22Rv1 (cell line): ENCODE results near the gene SLC5A11.

Source experiments
- H3K27ac ChIP-seq: fragments of 450-650 bp; 2 replicates; pipeline ENCODE4 v1.5.1; 2017
- ZFX ChIP-seq: fragments of 450-650 bp; IDR thresholded peaks from 2 replicates; pipeline ENCODE4 v1.6.1; 2017; ENCODE audit warnings: antibody characterized with exemption, borderline replicate concordance
- TF ChIP-seq, protein P1 (sequence below): fragments of 450-650 bp; IDR thresholded peaks from 2 replicates; pipeline ENCODE4 v1.5.1; 2017; ENCODE audit warnings: mild to moderate bottlenecking

The SLC5A11 gene

DNA sequence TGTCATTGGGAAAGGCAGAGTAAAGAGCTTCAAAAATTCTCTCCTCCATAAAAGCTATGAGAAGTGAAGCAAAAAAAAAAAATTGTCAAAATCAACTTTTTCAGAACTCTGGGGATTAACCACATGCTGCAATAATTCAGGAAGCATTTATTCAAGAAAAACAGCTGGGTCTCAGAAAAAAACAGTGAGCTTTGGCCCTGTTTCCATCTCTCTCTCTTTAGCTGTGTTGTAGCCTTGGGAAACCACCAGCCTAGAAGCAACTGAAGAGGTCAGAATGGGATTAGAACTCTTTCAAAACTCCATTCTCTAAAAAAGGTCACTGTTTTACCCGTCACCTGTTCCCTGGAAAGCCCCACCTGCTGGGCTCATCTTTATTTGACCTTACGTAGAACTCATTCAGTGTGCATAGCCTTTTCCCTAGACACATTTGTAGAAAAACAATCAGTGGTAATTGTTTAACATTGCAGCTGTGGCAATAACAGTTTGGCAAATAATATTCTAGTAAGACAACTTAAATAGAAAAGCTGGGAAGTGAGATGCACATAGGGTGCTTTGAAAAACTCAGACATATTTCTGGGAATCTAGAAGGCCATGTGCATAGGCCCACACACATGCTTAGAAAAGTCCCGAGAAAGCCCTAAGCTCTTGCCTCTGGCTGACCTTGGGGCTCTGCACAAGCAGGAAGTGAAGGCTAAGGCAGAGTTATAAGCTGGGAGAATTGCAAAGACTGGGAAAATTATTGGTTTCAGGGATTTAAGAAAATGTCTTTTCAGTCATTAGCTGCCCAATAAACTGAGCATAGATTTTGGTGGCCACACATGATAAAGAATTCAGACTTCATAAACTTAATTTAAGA, 18.0 kb downstream of the SLC5A11 start:
- no peak overlapping the region for H3K27ac ChIP-seq
- TF ChIP-seq, protein P1, sequence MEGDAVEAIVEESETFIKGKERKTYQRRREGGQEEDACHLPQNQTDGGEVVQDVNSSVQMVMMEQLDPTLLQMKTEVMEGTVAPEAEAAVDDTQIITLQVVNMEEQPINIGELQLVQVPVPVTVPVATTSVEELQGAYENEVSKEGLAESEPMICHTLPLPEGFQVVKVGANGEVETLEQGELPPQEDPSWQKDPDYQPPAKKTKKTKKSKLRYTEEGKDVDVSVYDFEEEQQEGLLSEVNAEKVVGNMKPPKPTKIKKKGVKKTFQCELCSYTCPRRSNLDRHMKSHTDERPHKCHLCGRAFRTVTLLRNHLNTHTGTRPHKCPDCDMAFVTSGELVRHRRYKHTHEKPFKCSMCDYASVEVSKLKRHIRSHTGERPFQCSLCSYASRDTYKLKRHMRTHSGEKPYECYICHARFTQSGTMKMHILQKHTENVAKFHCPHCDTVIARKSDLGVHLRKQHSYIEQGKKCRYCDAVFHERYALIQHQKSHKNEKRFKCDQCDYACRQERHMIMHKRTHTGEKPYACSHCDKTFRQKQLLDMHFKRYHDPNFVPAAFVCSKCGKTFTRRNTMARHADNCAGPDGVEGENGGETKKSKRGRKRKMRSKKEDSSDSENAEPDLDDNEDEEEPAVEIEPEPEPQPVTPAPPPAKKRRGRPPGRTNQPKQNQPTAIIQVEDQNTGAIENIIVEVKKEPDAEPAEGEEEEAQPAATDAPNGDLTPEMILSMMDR: no peak
- no peak for TF ChIP-seq ZFX

DNA sequence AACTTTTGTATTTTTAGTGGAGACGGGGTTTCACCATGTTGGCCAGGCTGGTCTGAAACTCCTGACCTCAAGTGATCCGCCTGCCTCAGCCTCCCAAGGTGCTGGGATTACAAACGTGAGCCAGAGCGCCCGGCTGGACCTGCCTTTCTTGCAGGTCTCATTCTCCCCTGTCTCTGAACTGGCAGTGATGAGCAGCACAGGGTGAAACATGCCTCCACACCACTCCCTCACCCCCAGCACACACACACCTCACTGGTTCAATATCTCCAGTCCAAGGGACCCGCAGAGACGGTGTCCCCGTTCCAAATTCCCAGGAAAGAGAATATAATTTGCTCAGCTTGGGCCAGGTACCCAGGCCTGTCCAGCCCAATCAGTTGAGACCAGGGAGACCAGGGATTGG, 23.3 kb downstream of the SLC5A11 start:
- TF ChIP-seq, protein P1: no peak
- no peak for TF ChIP-seq ZFX
- no peak overlapping the region for H3K27ac ChIP-seq

DNA sequence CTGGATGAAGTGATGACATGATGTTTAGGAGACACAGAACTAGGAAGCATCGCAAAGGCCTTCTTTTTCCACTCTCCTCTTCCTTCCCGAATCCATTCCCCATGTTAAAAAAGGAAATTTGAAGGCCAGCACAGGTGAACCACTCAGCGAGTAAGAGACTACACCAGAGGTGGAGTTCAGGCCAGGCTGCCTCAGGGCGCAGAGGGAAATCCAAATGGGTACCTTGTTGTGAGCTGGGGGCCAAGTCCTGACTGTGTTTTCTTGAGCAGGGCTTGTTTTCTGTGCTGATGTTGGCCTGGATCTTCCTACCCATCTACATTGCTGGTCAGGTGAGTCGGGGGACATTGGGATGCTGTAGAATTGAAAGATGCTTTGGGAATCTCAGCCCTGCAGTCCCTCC, 26.1 kb downstream of the SLC5A11 start:
- TF ChIP-seq, protein P1: no peak
- no peak for TF ChIP-seq ZFX
- no peak overlapping the region for H3K27ac ChIP-seq

DNA sequence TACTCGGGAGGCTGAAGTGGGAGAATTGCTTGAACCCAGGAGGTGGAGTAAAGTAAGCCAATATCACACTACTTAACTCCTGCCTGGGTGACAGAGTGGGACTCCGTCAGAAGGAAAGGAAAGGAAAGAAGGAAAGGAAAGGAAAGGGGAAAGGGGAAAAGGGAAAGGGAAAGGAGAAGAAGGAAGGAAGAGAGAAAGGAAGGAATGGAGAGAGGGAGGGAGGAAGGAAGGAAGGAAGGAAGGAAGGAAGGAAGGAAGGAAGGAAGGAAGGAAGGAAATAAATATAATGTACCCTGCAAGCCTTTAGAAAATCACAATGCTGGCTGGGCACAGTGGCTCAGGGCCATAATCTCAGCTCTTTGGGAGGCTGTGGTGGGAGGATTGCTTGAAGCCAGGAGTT, 27.3 kb downstream of the SLC5A11 start:
- TF ChIP-seq, protein P1: no peak
- H3K27ac ChIP-seq: no peak overlapping the region

DNA sequence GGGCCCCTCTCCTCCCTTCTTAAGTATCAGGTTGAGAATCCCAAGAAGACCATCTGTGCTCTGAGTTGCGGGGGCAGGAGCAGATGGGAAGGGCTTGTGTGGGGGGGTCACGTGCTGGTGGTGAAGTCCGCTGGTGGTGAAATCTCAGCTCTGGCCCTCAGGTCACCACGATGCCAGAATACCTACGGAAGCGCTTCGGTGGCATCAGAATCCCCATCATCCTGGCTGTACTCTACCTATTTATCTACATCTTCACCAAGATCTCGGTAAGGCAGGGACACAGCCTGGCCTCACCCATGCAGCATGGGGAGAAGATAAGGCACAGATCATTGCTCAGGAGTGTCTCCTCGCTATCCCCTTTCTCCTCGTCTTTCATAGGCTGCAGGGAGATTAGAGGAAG, 29.7 kb downstream of the SLC5A11 start:
- TF ChIP-seq, protein P1: no peak
- TF ChIP-seq ZFX: no peak
- H3K27ac ChIP-seq: no peak overlapping the region

DNA sequence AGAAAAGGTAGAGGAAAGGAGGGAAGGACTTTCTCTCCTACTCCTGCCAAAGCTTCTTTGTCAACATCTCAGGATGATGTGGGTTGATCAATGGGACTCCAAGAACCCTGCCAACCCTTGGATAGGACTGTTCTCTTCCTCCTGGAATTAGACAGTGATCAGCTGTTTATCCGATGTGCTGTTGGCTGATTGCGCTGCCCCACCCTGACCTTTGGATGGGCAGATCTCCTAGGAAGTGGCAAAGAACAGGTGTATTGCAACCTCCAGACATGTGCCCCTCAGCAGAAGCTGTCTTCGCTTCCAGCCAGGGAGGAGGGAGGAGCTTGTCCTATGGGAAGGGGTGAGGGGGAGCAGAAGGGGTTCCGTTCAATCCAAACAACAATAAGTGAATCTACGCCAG, 30.5 kb downstream of the SLC5A11 start:
- no peak overlapping the region for H3K27ac ChIP-seq
- TF ChIP-seq, protein P1: no peak
- TF ChIP-seq ZFX: no peak

DNA sequence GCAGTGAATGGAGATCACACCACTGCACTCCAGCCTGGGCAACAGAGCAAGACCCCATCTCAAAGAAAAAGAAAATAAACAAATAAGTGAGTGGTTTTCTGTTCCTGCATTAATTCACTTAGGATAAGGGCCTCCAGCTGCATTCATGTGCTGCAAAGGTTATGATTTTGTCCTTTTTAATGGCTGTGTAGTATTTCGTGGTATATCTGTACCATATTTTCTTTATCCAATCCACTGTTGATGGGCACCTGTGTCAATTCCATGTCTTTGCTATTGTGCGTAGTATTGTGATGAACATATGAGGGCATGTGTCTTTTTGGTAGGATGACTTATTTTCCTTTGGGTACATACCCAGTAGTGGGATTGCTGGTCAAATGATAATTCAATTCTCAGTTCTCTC, 33.9 kb downstream of the SLC5A11 start:
- TF ChIP-seq ZFX: no peak
- TF ChIP-seq, protein P1: no peak

More for the DNA sequence above, 33.9 kb downstream of the SLC5A11 start:
- H3K27ac ChIP-seq: no peak overlapping the region
